ENCODE measurements around the gene AASDHPPT.

AASDHPPT gene

DNA sequence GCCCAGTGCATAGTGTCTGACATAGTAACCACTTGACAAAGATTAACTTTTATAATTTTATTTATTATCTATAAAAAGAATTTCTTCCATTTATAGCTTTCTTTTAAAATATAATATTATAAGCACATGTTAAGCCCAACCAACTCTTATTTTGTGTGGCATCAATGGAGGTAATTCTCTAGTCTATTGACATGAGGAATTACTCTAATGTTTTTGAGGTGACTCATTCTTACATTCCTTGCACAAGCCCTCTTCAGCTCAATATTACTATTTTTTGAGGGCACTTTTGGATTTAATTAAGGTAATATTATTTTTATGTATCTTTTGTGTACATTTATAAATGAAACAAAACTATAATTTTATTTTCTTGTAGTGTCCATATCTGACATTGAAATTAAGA lies 59.6 kb downstream of the AASDHPPT start:
- TF ChIP-seq, protein P1, sequence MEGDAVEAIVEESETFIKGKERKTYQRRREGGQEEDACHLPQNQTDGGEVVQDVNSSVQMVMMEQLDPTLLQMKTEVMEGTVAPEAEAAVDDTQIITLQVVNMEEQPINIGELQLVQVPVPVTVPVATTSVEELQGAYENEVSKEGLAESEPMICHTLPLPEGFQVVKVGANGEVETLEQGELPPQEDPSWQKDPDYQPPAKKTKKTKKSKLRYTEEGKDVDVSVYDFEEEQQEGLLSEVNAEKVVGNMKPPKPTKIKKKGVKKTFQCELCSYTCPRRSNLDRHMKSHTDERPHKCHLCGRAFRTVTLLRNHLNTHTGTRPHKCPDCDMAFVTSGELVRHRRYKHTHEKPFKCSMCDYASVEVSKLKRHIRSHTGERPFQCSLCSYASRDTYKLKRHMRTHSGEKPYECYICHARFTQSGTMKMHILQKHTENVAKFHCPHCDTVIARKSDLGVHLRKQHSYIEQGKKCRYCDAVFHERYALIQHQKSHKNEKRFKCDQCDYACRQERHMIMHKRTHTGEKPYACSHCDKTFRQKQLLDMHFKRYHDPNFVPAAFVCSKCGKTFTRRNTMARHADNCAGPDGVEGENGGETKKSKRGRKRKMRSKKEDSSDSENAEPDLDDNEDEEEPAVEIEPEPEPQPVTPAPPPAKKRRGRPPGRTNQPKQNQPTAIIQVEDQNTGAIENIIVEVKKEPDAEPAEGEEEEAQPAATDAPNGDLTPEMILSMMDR (conservative IDR thresholded peaks at IDR 0.05; ENCODE audit: low read length), result no peak
- DNase-seq (ENCODE audit: low read depth), result no peak
- no peak overlapping the region for H3K4me3 ChIP-seq (ENCODE audit: low read length)

DNA sequence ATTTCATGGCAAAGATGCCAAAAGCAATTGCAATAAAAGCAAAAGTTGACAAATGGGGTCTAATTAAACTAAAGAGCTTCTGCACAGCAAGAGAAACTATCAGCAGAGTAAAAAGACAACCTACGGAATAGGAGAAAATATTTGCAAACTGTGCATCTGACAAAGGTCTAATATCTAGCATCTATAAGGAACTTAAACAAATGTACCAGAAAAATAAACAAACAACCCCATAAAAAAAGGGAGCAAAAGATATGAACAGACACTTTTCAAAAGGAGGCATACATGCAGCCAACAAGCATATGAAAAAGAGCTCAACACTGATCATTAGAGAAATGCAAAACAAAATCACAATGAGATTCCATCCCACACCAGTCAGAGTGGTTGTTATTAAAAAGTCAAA lies 60.3 kb downstream of the AASDHPPT start:
- DNase-seq (ENCODE audit: low read depth), result no peak
- TF ChIP-seq, protein P1 (conservative IDR thresholded peaks at IDR 0.05; ENCODE audit: low read length), result no peak
- no peak overlapping the region for H3K4me3 ChIP-seq (ENCODE audit: low read length)
